M059J (cell line): ENCODE measurements around the gene MFSD2A. TPM values are rescaled to one million over a fixed set of nuclear protein-coding genes. Genes with fewer than 3 reads are reported as not detected.
A peak's percentile ranks its signal among the peaks of the same experiment; 100 is the strongest.
"Not testable (repeated sequence)": the region's sequence is repeated elsewhere in the genome, so short reads cannot be mapped to it uniquely, and the experiment has no call there.

Experiments used
- DNase-seq: peaks from one replicate; pipeline ENCODE4 v3.0.0-alpha.2; 2012; ENCODE audit warnings: low read depth
- total RNA-seq: library from RNA; depleted of rRNA; stranded (reverse); fragments of >200 nt; shearing (Covaris generic); gene quantifications from 2 replicates; pipeline ENCODE4 v1.2.3, GENCODE V29; 2014

The MFSD2A gene
- total RNA-seq, 1 experiment from 2014 or later: 2.3 TPM

GRCh38 chr1:39969048-39969447 is 14.1 kb downstream of the MFSD2A start:
- DNase-seq: peak; percentile 55

DNA sequence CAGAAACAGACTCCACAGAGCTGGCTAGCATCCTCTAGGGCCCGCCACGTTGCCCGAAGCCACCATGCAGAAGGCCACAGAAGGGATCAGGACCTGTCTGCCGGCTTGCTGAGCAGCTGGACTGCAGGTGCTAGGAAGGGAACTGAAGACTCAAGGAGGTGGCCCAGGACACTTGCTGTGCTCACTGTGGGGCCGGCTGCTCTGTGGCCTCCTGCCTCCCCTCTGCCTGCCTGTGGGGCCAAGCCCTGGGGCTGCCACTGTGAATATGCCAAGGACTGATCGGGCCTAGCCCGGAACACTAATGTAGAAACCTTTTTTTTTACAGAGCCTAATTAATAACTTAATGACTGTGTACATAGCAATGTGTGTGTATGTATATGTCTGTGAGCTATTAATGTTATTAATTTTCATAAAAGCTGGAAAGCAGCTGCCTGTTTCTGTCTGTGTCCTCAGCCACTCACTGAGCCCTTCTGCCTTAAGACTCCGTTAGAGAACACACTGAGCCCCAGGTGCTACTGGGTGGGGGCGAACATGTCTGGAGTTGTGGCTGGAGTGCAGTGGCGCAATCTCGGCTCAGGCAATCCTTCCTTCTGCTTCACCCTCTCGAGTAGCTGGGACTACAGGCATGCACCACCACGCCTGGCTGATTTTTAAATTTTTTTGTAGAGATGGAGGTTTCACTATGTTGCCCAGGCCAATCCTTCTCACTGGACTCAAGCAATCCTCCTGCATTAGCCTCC is 14.8 kb downstream of the MFSD2A start:
- no peak for DNase-seq

- no peak for DNase-seq
These were observed 15.3 kb downstream of the MFSD2A start for GRCh38 chr1:39970274-39970673.

- DNase-seq: no peak
These were observed 16.2 kb downstream of the MFSD2A start for GRCh38 chr1:39971138-39971537.

- peak; percentile 66 for DNase-seq
These were observed 18.7 kb downstream of the MFSD2A start for GRCh38 chr1:39973503-39974135.

DNA sequence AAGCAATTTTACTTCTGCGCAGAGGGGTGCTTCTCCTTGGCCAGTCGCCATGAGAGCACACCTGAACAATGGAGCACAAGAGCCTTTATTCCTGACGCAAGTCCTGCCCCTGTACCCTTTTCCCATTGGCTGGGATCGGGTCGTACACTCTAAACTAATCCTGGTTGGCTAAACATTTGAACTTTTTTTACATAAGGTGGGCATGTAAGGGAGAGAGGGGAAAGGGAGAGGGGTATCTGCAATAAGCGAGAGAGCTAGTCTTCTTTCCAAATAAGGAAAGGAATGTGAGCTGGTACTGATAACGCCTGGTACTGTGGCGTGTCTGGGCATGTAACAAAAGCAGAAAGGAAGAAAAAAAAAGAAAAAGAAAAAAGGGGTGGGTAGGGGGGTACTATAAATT is 21.8 kb downstream of the MFSD2A start:
- no peak for DNase-seq

- peak; percentile 70 for DNase-seq
These were observed 22.3 kb downstream of the MFSD2A start for GRCh38 chr1:39977202-39977601.

DNA sequence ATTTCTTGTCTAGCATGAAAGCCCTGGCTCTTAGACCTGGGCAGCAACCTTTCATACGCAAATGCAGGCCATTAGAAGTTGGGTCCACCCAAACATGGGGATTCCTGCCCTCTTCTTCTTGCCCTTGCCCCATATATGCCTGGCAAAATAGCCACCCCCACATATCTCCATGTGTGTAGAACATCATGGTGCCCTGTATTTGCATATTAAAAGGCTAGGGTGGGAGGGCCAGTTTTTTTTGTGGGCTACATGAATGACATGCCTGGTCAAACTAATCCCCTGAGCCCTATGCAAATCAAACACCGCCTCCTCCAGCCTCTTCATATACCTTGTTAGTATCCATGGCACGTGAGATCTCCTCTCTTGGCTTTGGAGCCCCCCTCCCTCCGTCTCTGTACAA is 24.7 kb downstream of the MFSD2A start:
- DNase-seq: no peak

DNA sequence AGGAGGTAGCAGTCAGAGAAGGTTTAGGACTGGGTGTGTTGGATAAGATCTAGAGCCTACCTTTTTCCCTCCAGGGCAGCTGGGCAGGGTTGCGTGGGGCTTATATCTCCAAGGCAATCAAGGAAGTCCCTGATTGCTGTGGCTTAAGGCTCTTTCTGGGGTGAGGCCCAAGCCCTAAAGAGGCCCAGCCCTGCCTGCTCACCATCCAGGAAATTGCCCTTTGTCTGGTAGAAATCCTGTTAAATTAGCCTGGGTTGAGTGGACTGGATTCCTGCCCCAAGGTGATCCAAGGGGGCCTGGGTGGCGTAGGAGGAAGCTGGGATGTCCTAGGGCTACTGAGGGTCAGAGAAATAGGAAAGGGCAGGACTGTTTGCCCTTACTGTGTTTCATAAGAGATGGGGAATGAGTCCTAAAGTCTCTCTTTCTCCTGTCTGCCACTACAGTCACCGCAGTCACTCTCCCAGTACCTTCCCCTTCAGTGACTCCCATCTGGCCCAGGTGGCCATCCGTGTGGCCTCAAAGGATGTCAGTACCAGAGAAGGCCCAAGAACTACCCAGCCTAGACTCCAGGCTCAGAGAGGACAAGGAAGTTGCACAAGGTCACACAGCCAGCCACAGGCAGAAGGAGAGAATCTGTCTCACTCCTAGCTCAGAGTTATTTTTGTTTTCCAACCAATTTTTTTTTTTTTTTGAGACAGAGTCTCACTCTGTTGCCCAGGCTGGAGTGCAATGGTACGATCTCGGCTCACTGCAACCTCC is 25.8 kb downstream of the MFSD2A start:
- peak; percentile 75 for DNase-seq

GRCh38 chr1:39981385-39981784 is 26.4 kb downstream of the MFSD2A start:
- no peak for DNase-seq

GRCh38 chr1:39981945-39982344 is 27.0 kb downstream of the MFSD2A start:
- peak; percentile 96 for DNase-seq

DNA sequence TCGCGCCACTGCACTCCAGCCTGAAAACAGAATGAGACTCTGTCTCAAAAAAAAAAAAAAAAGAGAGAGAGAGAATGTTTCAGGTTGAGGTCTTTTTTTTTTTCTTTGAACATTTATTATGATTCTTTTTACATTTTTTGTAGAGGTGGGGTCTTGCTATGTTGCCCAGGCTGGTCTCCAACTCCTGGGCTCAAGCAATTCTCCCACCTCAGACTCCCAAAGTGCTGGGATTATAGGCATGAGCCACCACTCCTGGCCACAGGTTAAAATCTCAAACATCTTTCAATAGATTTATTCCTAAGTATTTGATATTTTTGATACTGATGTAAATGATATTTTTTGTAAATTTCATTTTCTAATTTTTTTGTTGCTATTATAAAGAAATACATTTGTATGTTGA is 29.5 kb downstream of the MFSD2A start:
- DNase-seq: not testable (repeated sequence)

DNA sequence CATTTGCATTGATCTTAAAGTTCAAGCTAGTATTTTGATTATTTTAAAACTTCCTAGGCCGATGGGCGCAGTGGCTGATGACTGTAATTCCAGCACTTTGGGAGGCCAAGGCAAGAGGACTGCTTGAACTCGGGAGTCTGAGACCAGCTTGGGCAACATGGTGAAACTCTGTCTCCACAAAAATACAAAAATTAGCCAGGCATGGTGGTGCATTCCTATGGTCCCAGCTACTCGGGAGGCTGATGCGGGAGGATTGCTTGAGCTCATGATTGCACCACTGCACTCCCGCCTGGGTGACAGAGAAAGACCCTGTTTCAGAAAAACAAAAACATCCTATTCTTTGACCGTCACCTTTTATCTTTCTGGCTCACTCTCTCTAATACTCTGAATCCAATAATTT is 30.0 kb downstream of the MFSD2A start:
- DNase-seq: no peak

- no peak for DNase-seq
These were observed 32.9 kb downstream of the MFSD2A start for GRCh38 chr1:39987869-39988268.

GRCh38 chr1:39988618-39989343 is 33.8 kb downstream of the MFSD2A start:
- no peak for DNase-seq

GRCh38 chr1:39990428-39990827 is 35.5 kb downstream of the MFSD2A start:
- peak; percentile 31 for DNase-seq

DNA sequence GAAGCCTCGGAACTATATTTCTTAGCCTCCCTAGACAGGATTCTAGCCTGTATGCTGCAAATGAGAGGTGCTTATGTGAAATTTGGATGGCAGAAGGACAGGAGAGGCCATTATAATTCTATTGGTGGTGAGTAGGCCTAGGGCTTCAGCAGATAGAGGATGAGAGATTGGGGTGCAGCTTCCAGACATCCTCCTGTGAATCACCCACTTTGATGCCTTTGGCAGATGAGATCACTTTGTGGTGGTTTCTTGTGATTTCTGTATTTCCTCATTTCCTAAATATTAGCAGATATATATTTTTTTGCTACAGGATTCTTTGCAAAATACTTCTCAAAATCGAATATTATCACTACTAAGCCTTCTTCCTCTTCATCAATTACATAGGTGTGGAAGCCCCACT is 37.3 kb downstream of the MFSD2A start:
- peak; percentile 16 for DNase-seq

DNA sequence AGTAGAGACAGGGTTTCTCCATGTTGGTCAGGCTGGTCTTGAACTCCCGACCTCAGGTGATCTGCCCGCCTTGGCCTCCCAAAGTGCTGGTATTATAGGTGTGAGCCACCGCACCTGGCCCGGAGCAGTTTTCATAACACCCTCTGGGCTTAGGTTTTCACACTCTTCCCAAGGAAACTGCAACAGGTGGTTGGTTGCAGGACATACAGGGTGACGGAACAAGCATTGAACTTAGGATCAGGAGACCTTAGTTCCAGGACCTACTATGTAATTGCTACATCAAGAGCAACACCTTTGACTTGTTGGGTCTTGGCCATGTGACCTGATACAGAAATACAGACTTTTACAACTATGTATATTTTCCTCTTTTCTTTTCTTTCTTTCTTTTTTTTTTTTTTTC is 37.9 kb downstream of the MFSD2A start:
- DNase-seq: no peak

DNA sequence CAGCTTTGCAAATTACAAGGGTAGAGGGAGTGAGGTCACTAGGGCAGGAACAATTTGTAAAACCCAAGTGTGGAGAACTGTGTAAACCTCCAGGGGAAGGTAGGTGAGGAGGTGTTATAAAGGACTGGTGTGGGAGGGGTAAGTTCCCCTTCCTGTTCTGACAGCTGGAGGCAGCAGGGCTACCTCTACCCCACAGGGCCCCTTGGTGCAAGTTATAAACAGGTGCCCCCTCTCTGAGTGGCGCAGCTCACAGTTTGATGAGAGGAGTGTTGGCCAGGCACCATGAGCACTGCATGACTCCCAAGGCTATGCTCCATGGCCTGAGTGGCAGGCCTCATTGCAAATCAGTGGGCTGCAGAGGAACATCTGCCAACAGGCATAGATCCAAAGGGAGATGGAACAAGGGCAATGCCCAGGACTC is 41.0 kb downstream of the MFSD2A start:
- DNase-seq: no peak

- no peak for DNase-seq
These were observed 41.6 kb downstream of the MFSD2A start for GRCh38 chr1:39996396-39997004.

GRCh38 chr1:40001456-40001855 is 46.5 kb downstream of the MFSD2A start:
- DNase-seq: no peak
